Left renal cortex interstitium (tissue), 4 donors: ENCODE measurements around the gene ZNF526. TPM values are rescaled to one million over a fixed set of nuclear protein-coding genes. Genes with fewer than 3 reads are reported as not detected.

Experiments used
- DNase-seq, 4 donors: peaks; one replicate each; pipeline ENCODE4 v3.0.0-alpha.2; 2013; ENCODE audit warnings: low read depth in 4 of 4, low spot score in 2 of 4, missing footprints in 1 of 4
- polyA plus RNA-seq, 4 donors: library from polyadenylated mRNA; unstranded; fragments of 120-200 nt; gene quantifications; one replicate each; pipeline ENCODE4 v1.2.1, GENCODE V29; 2013; ENCODE audit not compliant: insufficient read length in 4 of 4

ZNF526 gene
- polyA plus RNA-seq, 4 donors, result 7.4 to 9.7 (median 8.3) TPM

GRCh38 chr19:42193706-42194105 is 26.4 kb upstream of the ZNF526 start:
- DNase-seq, result no peak

- DNase-seq, result no peak
Observed at GRCh38 chr19:42196011-42197001, 23.8 kb upstream of the ZNF526 start.

GRCh38 chr19:42197375-42197817 is 22.7 kb upstream of the ZNF526 start:
- no peak for DNase-seq

- no peak for DNase-seq
Observed at GRCh38 chr19:42198676-42199439, 21.3 kb upstream of the ZNF526 start.

GRCh38 chr19:42199440-42200115 is 20.5 kb upstream of the ZNF526 start:
- no peak for DNase-seq

GRCh38 chr19:42200116-42200715 is 19.9 kb upstream of the ZNF526 start:
- DNase-seq, result no peak

GRCh38 chr19:42201489-42202289 is 18.4 kb upstream of the ZNF526 start:
- DNase-seq, result no peak

GRCh38 chr19:42202290-42202880 is 17.7 kb upstream of the ZNF526 start:
- no peak for DNase-seq

- no peak for DNase-seq
Observed at GRCh38 chr19:42203700-42204099, 16.4 kb upstream of the ZNF526 start.

- DNase-seq, result no peak
Observed at GRCh38 chr19:42204664-42205063, 15.4 kb upstream of the ZNF526 start.

GRCh38 chr19:42206871-42207755 is 13.0 kb upstream of the ZNF526 start:
- DNase-seq, result no peak

GRCh38 chr19:42207767-42208271 is 12.3 kb upstream of the ZNF526 start:
- no peak for DNase-seq

GRCh38 chr19:42208612-42209011 is 11.5 kb upstream of the ZNF526 start:
- no peak for DNase-seq

- DNase-seq, result no peak
Observed at GRCh38 chr19:42212886-42213285, 7.2 kb upstream of the ZNF526 start.

GRCh38 chr19:42214810-42215485 is 5.2 kb upstream of the ZNF526 start:
- no peak for DNase-seq

- peak in 2 of 4 donors; percentile 26 to 32 for DNase-seq
Observed at GRCh38 chr19:42216653-42217519, 3.2 kb upstream of the ZNF526 start.
